Measurements from ENCODE around the gene DHX38.

DNA sequence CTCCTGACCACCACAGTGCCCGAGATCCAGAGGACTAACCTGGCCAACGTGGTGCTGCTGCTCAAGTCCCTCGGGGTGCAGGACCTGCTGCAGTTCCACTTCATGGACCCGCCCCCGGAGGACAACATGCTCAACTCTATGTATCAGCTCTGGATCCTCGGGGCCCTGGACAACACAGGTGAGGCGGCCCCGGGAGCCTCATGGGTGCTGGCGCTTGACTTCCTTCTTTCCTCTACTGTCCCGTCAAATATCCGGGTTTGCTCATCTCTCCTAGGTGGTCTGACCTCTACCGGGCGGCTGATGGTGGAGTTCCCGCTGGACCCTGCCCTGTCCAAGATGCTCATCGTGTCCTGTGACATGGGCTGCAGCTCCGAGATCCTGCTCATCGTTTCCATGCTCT is 13.7 kb downstream of the DHX38 start:
- TF ChIP-seq, protein P1, sequence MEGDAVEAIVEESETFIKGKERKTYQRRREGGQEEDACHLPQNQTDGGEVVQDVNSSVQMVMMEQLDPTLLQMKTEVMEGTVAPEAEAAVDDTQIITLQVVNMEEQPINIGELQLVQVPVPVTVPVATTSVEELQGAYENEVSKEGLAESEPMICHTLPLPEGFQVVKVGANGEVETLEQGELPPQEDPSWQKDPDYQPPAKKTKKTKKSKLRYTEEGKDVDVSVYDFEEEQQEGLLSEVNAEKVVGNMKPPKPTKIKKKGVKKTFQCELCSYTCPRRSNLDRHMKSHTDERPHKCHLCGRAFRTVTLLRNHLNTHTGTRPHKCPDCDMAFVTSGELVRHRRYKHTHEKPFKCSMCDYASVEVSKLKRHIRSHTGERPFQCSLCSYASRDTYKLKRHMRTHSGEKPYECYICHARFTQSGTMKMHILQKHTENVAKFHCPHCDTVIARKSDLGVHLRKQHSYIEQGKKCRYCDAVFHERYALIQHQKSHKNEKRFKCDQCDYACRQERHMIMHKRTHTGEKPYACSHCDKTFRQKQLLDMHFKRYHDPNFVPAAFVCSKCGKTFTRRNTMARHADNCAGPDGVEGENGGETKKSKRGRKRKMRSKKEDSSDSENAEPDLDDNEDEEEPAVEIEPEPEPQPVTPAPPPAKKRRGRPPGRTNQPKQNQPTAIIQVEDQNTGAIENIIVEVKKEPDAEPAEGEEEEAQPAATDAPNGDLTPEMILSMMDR (conservative IDR thresholded peaks at IDR 0.05; ENCODE audit: low read length): no peak
- no peak for TF ChIP-seq EZH2phosphoT487 (IDR thresholded peaks at IDR 0.05; ENCODE audit: borderline replicate concordance)

All from Loucy (cell line).